SU-DHL-6 (cell line): ENCODE data around the gene CNTF.

Experiments used
- H2AFZ ChIP-seq: fragments of 200-600 bp; sonication (generic); 2 replicates; pipeline ENCODE4 v1.6.1; 2014; ENCODE audit warnings: low read depth, mild to moderate bottlenecking, moderate library complexity, mixed read lengths, antibody characterized with exemption, low read length; ENCODE audit not compliant: severe bottlenecking
- H3F3A ChIP-seq: fragments of 200-600 bp; shearing (Covaris generic); 2 replicates; pipeline ENCODE4 v1.6.0; 2016; ENCODE audit warnings: antibody characterized with exemption, mild to moderate bottlenecking; ENCODE audit not compliant: insufficient read depth
- H3K27ac ChIP-seq: fragments of 200-600 bp; sonication (generic); 2 replicates; pipeline ENCODE4 v1.5.1; 2016; ENCODE audit warnings: low read depth, mild to moderate bottlenecking, low read length, moderate library complexity, mixed read lengths
- H3K27me3 ChIP-seq: fragments of 200-600 bp; sonication (generic), shearing (Covaris generic); 2 replicates; pipeline ENCODE4 v1.6.0; 2014; ENCODE audit warnings: mild to moderate bottlenecking, low read length
- H3K36me3 ChIP-seq: fragments of 200-600 bp; sonication (generic); 2 replicates; pipeline ENCODE4 v1.6.1; 2014; ENCODE audit warnings: mild to moderate bottlenecking, low read length, mixed read lengths
- H3K4me2 ChIP-seq: fragments of 300-600, 200-600 bp; shearing (Covaris generic), sonication (generic); 2 replicates; pipeline ENCODE4 v1.6.0; 2014; ENCODE audit warnings: low read length, low read depth, mild to moderate bottlenecking; ENCODE audit not compliant: poor library complexity, severe bottlenecking
- H3K4me3 ChIP-seq: fragments of 200-600 bp; sonication (generic); 2 replicates; pipeline ENCODE4 v1.5.1; 2014; ENCODE audit warnings: antibody characterized with exemption, low read length, mild to moderate bottlenecking, mixed read lengths; ENCODE audit not compliant: insufficient read depth, poor library complexity, severe bottlenecking
- H3K79me2 ChIP-seq: fragments of 200-600 bp; sonication (generic); 2 replicates; pipeline ENCODE4 v1.6.1; 2014; ENCODE audit warnings: mild to moderate bottlenecking, low read length, moderate library complexity; ENCODE audit not compliant: insufficient read depth
- H3K9ac ChIP-seq: fragments of 200-600 bp; sonication (generic); 2 replicates; pipeline ENCODE4 v1.7.0; 2014; ENCODE audit warnings: mild to moderate bottlenecking, low read length
- H3K9me2 ChIP-seq: fragments of 200-600 bp; sonication (generic); replicated peaks from 2 replicates; pipeline ENCODE4 v1.6.1; 2014; ENCODE audit warnings: low read length; ENCODE audit not compliant: insufficient read depth
- H3K9me3 ChIP-seq: fragments of 200-600 bp; sonication (generic); 2 replicates; pipeline ENCODE4 v1.6.1; 2014; ENCODE audit warnings: low read length, mixed read lengths; ENCODE audit not compliant: insufficient read depth
- H4K20me1 ChIP-seq: fragments of 200-600 bp; sonication (generic); 2 replicates; pipeline ENCODE4 v1.6.1; 2014; ENCODE audit warnings: low read depth, mild to moderate bottlenecking, antibody characterized with exemption, low read length, moderate library complexity, mixed read lengths
- CTCF ChIP-seq: fragments of 200-600 bp; sonication (generic); IDR thresholded peaks from one replicate; pipeline ENCODE4 v1.5.1; 2017; ENCODE audit warnings: antibody characterized with exemption, mild to moderate bottlenecking, low read length, moderate library complexity; ENCODE audit not compliant: insufficient read depth, poor library complexity, severe bottlenecking
- EZH2phosphoT487 ChIP-seq: fragments of 200-600 bp; sonication (generic), shearing (Covaris generic); conservative IDR thresholded peaks from 2 replicates; pipeline ENCODE4 v1.6.1; 2018; ENCODE audit warnings: mild to moderate bottlenecking, antibody characterized with exemption, low read length, moderate library complexity, mixed read lengths

Gene CNTF

DNA sequence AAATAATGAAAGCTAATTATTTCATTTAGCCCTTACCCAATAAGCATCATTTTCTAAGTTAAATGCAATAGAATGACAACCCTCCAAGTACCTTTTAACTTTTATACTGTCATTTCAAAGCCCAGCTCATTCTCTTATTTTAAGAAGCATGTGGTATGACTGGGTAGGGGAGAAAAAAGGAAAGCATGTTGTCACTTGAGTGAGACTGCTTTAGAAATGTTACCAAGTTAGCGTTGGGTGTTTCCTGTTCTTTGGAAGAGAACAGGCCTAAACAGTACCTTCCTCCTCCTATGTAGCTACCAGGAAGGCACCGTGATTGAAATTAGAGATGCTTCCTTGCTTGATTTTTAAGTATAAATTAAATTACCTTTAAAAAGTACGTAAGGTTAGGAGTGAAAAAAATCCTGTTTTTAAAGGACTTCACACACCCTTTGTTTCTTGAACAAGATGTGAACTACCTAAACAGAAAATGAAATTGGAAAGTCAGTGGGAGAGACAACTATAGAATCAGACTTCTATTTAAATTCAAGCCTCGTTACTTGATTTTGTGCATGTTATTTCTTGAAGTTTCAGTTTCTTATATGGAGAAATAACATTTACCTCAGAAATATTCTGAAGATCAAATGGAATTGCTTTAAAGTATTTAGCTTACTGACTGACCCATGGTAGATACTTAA, 741 bp upstream of the CNTF start:
- 0 out of 2 replicates have a peak, but pooled peaks cover 5% of the 10 kb centered on the region for H3K79me2 ChIP-seq
- H4K20me1 ChIP-seq = no peaks in the 10 kb centered on the region
- H3K9me2 ChIP-seq = no peaks in the 10 kb centered on the region
- no peak overlapping the region for H2AFZ ChIP-seq
- no peak overlapping the region for H3K4me2 ChIP-seq
- TF ChIP-seq EZH2phosphoT487 (no peak), CTCF (no peak)
- H3K27ac ChIP-seq = no peak overlapping the region
- H3K9me3 ChIP-seq = no peaks in the 10 kb centered on the region
- peaks cover 63% of the 10 kb centered on the region for H3K36me3 ChIP-seq
- H3K27me3 ChIP-seq = no peaks in the 10 kb centered on the region
- no peaks in the 10 kb centered on the region for H3F3A ChIP-seq
- H3K4me3 ChIP-seq = no peak overlapping the region
- no peak overlapping the region for H3K9ac ChIP-seq

DNA sequence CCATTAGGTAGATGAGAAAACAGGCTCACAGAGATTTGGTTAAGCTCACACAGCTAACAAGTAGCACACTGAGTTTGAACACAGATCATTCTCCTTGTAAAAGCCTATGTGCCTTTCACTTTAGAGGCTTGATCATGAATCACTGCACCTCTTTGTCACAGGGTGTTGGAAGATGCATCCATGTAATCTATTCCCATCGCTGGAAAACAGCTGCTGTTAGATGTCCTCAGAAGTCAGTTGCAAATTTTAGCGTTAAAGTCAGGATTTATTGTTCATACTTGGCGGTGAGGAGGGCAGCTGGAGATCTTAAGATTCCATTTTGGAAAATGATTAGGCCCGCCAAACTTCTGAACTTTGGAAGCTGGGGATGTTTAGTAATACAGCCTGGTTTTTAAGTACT, 2.6 kb downstream of the CNTF start:
- H3K4me2 ChIP-seq = no peak overlapping the region
- H3K79me2 ChIP-seq = no peaks in the 10 kb centered on the region
- H2AFZ ChIP-seq = no peak overlapping the region
- no peak overlapping the region for H3K4me3 ChIP-seq
- no peak overlapping the region for H3K27ac ChIP-seq
- no peak overlapping the region for H3K9ac ChIP-seq
- no peaks in the 10 kb centered on the region for H3K9me3 ChIP-seq
- no peak for TF ChIP-seq CTCF
- TF ChIP-seq EZH2phosphoT487 = no peak
- H3K36me3 ChIP-seq = peaks cover 39% of the 10 kb centered on the region
- H4K20me1 ChIP-seq = no peaks in the 10 kb centered on the region
- no peaks in the 10 kb centered on the region for H3K9me2 ChIP-seq
- H3K27me3 ChIP-seq = no peaks in the 10 kb centered on the region
- H3F3A ChIP-seq = peaks cover 15% of the 10 kb centered on the region; the same call in 1 of the 2 replicates

GRCh38 chr11:58625826-58626460, 3.5 kb downstream of the CNTF start:
- no peak overlapping the region for H3K27ac ChIP-seq
- no peaks in the 10 kb centered on the region for H3K27me3 ChIP-seq
- no peaks in the 10 kb centered on the region for H4K20me1 ChIP-seq
- no peak for TF ChIP-seq CTCF
- no peak for TF ChIP-seq EZH2phosphoT487
- no peak overlapping the region for H3K4me2 ChIP-seq
- no peak overlapping the region for H2AFZ ChIP-seq
- H3K79me2 ChIP-seq = no peaks in the 10 kb centered on the region
- peaks cover 15% of the 10 kb centered on the region; the same call in 1 of the 2 replicates for H3F3A ChIP-seq
- no peak overlapping the region for H3K9ac ChIP-seq
- H3K9me3 ChIP-seq = no peaks in the 10 kb centered on the region
- no peaks in the 10 kb centered on the region for H3K9me2 ChIP-seq
- no peak overlapping the region for H3K4me3 ChIP-seq
- peaks cover 36% of the 10 kb centered on the region for H3K36me3 ChIP-seq
